Left forelimb (tissue), 1 donor: ENCODE data around the gene SCART1.
A peak's percentile ranks its signal among the peaks of the same experiment; 100 is the strongest.
"Not testable (repeated sequence)": the region's sequence is repeated elsewhere in the genome, so short reads cannot be mapped to it uniquely, and the experiment has no call there.

ENCODE experiments used
- DNase-seq: peaks from one replicate; pipeline ENCODE4 v3.0.0-alpha.2; 2018; ENCODE audit warnings: low spot score

Gene SCART1

DNA sequence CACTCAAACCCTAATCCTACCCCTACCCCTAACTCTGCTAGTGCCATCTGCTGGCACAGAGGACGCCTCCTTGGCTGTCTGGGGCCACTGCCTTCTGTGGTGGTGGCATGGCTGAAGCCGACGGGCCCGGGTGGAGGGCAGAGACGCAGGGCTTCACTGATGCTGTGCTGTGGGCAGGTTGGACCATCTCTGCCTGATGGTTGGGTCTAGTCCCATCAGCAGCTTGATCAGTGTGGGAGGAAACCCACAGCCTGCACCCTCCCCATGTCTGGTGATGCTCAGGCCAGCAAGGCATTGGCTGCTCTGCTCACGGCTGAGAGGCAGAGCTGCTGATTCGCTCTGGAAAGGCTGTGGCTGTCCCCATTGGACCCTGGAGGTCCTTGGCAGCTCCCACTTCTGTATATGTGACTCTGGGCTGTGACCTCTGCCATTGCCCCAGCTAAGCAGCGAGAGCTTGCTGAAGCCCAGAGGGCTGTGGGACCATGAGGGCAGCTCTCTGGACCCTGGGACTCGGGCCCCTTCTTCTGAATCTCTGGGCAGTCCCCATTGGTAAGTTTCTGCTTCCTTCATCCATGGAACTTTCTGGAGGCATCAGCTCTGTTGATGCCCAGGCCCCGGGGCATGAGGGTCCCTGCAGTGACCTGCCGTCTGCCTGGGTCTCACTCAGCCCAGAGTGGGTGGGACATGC lies at the start of gene SCART1:
Gene SCART1 (plus strand): TSS at position 430 of the 688 bp plus-strand sequence. CDS start 53 bp downstream, at position 483.
- DNase-seq: no peak

- DNase-seq: no peak
Measured at GRCh38 chr10:133405272-133405671, 48.5 kb upstream of the SCART1 start.

GRCh38 chr10:133405844-133406527 lies 47.8 kb upstream of the SCART1 start:
- no peak for DNase-seq

GRCh38 chr10:133411523-133412380 lies 42.0 kb upstream of the SCART1 start:
- DNase-seq: no peak

DNA sequence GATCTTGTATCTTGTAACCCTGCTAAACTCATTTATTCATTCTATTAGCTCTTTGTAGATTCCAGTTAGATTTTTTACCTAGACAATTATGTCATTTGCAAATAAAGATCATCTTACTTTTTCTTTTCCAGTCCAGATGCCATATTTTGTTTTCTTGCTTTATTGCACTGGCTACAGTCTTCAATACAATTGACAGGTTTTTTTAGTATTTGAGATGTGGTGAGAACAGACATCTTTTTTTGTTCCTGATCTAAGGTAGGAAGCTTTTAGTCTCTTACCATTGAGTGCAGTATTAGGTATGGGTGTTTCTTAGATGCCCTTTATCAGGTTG lies 41.4 kb upstream of the SCART1 start:
- no peak for DNase-seq

- DNase-seq: not testable (repeated sequence)
Measured at GRCh38 chr10:133414401-133414800, 39.3 kb upstream of the SCART1 start.

DNA sequence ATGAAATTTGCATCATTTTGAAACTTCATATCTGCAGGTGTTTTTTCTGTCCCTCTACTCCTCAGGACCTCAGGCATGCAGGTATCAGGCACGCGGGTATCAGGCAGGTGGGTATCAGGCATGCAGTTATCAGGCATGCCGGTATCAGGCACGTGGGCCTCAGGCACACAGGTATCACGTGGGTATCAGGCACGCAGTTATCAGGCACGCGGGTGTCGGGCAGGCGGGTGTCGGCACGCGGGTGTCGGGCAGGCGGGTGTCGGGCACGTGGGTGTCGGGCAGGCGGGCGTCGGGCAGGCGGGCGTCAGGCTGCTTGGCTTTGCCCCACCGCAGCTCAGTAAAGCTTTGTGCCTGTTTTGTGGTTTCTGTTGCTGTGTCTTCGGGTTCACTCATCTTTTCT lies 38.0 kb upstream of the SCART1 start:
- no peak for DNase-seq

- no peak for DNase-seq
Measured at GRCh38 chr10:133418289-133418993, 35.3 kb upstream of the SCART1 start.

- DNase-seq: no peak
Measured at GRCh38 chr10:133419211-133419950, 34.4 kb upstream of the SCART1 start.

DNA sequence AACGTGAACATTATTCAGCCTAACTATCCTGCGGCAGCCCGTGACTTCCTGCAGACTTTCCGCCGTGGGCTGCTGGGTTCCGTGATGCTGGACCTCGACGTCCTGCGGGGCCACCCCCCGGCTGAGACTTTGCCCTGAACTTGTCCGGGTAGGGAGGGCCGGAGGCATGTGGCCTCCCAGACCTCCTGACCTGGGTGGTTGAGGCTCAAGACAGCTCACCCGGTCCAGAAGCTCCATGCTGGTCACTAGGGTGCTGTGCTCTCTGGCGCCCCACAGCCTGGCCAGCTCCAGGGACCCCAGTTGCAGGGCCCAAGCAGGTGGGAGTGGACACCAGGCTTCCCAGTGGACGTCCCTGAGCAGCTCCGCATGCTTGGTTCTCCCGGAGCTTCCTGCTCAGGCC lies 33.7 kb upstream of the SCART1 start:
- peak; percentile 65 for DNase-seq

DNA sequence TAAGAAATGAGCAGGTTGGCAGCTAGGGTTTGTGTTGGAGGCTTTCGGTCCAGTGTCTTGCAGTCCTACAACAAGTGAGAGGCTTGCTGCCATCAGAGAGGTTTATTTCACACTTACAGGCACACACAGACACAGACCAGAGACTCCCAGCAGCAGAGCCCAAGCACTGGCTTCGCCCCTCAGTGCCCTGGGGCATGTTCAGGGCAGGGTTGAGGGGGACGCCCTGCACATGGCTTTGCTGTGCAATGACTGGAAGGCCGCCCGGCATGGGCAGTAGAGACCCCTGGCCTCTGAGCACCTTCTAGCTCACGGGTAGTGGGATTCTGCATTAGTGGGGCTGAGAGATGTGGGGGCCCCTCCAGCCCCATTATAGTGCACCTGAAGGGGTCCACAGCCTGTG lies 33.2 kb upstream of the SCART1 start:
- DNase-seq: no peak

- peak; percentile 63 for DNase-seq
Measured at GRCh38 chr10:133421336-133422222, 32.2 kb upstream of the SCART1 start.

DNA sequence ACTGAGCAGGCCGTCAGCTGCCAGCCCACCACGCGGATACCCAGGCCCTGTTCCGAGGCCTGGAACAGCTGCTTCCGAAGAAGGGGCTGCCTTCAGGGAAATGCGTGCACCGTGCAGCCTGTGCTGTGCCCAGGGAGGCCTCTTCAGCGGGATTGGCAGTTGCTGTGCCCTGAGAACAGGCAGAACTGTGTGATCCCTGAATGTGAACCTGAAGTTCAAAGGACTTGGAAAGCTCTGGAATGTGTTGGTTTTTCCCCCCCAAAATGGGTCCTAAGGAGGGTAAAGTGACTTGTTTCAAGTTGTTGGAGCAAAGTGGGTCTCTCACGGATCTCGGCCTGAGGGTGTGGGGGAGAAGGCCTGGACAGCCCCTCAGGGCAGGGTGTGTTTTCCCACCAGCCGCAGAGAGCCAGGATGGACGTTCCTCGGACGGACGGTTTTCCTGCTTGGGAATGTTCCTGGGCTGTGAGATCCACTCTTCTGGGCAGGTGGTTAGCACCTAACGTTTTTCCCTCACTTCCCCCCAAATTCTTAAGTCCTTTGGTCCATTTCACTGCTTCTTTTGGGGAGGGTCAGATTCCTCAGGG lies 31.4 kb upstream of the SCART1 start:
- DNase-seq: no peak

GRCh38 chr10:133422807-133423771 lies 30.7 kb upstream of the SCART1 start:
- DNase-seq: peak; percentile 66

DNA sequence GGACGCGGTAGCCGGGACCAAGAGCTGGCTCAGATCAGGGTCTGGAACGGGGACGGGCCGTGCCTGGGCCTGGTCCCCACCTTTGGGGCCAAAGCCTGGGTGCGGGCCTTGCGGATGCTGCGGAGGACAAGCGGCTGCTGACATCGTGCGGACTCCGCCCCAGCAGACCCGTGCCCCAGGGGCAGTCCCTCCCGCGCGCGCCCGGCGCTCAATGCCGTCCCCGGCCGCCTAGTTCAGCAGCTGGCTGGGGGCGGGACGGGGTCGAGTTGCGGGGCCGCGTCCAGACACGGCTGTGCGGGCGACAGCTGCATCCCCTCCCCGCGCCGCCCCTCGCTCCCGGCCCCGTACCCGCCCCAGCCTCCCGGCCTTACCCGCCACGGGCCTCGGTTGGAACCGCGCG lies 29.6 kb upstream of the SCART1 start:
- not testable (repeated sequence) for DNase-seq

DNA sequence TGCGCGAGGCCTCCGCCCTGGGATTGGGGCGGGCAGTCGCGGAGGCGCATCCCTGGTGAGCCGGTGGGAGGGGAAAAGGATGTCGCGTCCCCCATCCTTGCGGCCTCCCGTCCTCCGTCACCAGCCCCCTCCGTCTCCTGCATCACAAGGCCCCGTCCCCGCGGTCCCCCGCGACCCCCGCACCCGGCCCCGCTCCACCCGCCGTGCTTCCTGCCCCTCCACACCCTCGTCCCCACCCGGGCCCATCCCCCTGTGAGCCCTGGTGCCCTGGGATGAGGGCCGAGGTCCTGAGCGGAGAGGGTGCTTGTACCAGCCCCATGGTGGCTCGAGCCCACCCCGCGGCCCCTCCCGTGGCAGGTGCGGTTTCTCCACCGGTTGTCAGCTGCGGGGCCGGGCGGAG lies 29.1 kb upstream of the SCART1 start, which contains the start of gene SPRN:
Gene SPRN (minus strand): TSS at position 25 of the 400 bp plus-strand sequence. CDS start 944 bp downstream, outside the sequence.
- DNase-seq: not testable (repeated sequence)

DNA sequence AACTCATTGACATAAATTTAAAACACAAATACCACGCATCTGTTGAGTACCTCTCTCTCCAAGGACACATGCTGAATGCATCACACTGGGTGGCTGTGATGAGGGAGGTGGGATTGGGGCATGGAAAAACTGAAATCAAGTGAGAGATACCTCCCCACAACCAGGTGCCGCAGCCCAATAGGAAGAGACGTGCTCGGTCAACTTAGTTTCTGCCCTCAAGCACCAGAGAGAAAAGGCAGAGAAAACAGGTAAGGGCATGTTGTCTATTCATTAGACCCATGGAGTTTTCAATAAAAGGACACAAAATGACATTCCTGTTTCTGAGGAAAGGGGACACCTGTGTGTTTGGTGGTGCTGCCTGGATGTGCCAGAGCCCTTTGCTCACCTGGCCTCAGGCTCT lies 24.2 kb upstream of the SCART1 start:
- DNase-seq: not testable (repeated sequence)

GRCh38 chr10:133431888-133432613 lies 21.7 kb upstream of the SCART1 start:
- not testable (repeated sequence) for DNase-seq
